ENCODE data around the gene CNTD1.

Gene CNTD1

GRCh38 chr17:42774066-42774745 lies 24.5 kb upstream of the CNTD1 start:
- Histone ChIP-seq H3K4me1 (ENCODE audit: insufficient read depth, poor library complexity, severe bottlenecking) (peaks cover 9% of the 10 kb centered on the region), H3K4me3 (ENCODE audit: severe bottlenecking) (peak overlapping the region; percentile 82), H3K27me3 (ENCODE audit: insufficient read depth, poor library complexity, severe bottlenecking) (no peaks in the 10 kb centered on the region), H3K27ac (ENCODE audit: poor library complexity, severe bottlenecking) (peak overlapping the region; percentile 87), H3K36me3 (ENCODE audit: low read depth) (peaks cover 46% of the 10 kb centered on the region), H3K9me3 (ENCODE audit: severe bottlenecking) (no peaks in the 10 kb centered on the region)
- TF ChIP-seq, protein P1, sequence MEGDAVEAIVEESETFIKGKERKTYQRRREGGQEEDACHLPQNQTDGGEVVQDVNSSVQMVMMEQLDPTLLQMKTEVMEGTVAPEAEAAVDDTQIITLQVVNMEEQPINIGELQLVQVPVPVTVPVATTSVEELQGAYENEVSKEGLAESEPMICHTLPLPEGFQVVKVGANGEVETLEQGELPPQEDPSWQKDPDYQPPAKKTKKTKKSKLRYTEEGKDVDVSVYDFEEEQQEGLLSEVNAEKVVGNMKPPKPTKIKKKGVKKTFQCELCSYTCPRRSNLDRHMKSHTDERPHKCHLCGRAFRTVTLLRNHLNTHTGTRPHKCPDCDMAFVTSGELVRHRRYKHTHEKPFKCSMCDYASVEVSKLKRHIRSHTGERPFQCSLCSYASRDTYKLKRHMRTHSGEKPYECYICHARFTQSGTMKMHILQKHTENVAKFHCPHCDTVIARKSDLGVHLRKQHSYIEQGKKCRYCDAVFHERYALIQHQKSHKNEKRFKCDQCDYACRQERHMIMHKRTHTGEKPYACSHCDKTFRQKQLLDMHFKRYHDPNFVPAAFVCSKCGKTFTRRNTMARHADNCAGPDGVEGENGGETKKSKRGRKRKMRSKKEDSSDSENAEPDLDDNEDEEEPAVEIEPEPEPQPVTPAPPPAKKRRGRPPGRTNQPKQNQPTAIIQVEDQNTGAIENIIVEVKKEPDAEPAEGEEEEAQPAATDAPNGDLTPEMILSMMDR (IDR thresholded peaks at IDR 0.05; ENCODE audit: poor library complexity, severe bottlenecking): no peak
- peak; percentile 43; the same call in 1 of the 3 replicates for ATAC-seq (ENCODE audit: low read depth)
- DNase-seq (ENCODE audit: low spot score): no peak

DNA sequence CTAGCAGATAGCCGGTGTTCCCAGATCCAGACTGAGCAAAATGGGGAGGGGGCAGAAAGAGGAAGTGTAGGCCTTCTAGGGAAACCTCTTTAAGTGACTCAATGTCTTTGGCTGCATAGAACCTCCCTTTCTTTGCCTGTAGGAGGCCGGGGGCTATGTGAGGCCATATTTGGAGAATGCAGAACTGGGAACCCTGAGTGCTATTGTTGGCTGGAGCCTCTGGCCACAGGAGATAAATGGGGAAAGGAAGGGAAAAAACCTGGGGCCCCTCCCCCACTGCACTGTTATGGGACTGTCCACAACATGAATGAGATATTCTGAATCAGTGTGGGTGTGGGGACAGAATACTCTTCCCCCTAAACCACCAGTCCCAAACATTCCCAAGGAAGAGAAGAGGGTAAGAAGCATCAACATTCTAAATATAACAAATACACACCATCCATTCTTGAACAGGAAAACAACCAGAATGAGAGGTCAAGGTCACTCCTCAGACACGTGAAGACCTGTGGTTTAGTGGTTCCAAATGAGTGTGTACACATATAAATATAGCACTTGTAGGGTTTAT lies 23.0 kb upstream of the CNTD1 start:
- Histone ChIP-seq H3K4me1 (ENCODE audit: insufficient read depth, poor library complexity, severe bottlenecking) (peaks cover 9% of the 10 kb centered on the region), H3K27me3 (ENCODE audit: insufficient read depth, poor library complexity, severe bottlenecking) (no peaks in the 10 kb centered on the region), H3K36me3 (ENCODE audit: low read depth) (peaks cover 52% of the 10 kb centered on the region), H3K27ac (ENCODE audit: poor library complexity, severe bottlenecking) (peak overlapping the region; percentile 87), H3K4me3 (ENCODE audit: severe bottlenecking) (no peak overlapping the region), H3K9me3 (ENCODE audit: severe bottlenecking) (no peaks in the 10 kb centered on the region)
- DNase-seq (ENCODE audit: low spot score): no peak
- no peak for ATAC-seq (ENCODE audit: low read depth)
- TF ChIP-seq, protein P1 (IDR thresholded peaks at IDR 0.05; ENCODE audit: poor library complexity, severe bottlenecking): no peak

DNA sequence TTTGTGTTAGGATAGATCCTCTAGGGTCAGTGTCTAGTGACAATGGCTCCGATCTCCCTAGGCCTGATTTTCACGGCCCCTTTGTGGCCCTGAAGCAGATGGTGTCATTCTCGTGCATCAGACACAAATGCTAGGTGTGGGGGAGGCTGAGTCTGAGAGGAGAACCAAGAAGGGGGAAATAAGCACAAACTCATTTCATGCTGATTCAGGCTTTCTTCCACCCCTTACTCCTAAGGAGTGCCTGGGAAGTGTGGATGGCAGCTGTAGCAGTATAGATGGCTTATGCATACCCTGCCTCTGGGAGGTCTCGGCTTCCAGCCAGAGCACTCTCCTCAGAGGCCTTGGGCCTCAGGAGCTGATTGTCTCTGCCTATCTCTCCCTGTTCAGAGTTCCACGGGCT lies 20.1 kb upstream of the CNTD1 start:
- Histone ChIP-seq H3K27ac (ENCODE audit: poor library complexity, severe bottlenecking) (peak overlapping the region; percentile 8), H3K36me3 (ENCODE audit: low read depth) (peaks cover 52% of the 10 kb centered on the region), H3K4me1 (ENCODE audit: insufficient read depth, poor library complexity, severe bottlenecking) (peaks cover 15% of the 10 kb centered on the region), H3K4me3 (ENCODE audit: severe bottlenecking) (no peak overlapping the region), H3K9me3 (ENCODE audit: severe bottlenecking) (no peaks in the 10 kb centered on the region), H3K27me3 (ENCODE audit: insufficient read depth, poor library complexity, severe bottlenecking) (no peaks in the 10 kb centered on the region)
- TF ChIP-seq, protein P1 (IDR thresholded peaks at IDR 0.05; ENCODE audit: poor library complexity, severe bottlenecking): no peak
- no peak for ATAC-seq (ENCODE audit: low read depth)
- no peak for DNase-seq (ENCODE audit: low spot score)

DNA sequence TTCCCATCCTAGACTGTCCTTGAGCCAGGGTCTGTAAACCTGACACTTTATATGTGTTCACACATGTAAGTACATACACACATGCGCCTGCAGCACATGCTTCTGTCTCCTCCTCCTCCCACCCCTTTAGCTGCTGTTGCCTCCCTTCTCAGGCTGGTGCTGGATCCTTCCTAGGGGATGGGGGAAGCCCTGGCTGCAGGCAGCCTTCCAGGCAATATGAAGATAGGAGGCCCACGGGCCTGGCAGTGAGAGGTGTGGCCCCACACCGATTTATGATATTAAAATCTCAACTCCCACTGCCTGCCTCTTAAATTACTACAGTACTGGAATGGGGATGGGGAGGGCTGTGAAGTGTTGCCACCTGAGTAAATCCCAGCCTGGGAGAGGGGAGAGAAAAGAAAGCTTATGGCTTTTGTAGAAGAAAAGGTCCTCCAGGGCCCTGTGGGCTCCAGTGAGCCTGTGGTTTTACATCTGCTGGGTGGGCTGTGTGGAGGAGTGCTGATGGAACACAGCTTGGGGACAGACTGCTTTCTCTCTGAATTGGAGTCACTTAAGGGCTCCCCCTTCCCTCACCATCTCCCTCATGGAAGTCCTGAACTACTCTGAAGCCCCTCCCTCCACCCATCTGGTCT lies 19.2 kb upstream of the CNTD1 start:
- H3K27me3 ChIP-seq (ENCODE audit: insufficient read depth, poor library complexity, severe bottlenecking): no peaks in the 10 kb centered on the region
- peaks cover 17% of the 10 kb centered on the region for H3K4me1 ChIP-seq (ENCODE audit: insufficient read depth, poor library complexity, severe bottlenecking)
- peak overlapping the region; percentile 8 for H3K27ac ChIP-seq (ENCODE audit: poor library complexity, severe bottlenecking)
- peaks cover 48% of the 10 kb centered on the region for H3K36me3 ChIP-seq (ENCODE audit: low read depth)
- H3K4me3 ChIP-seq (ENCODE audit: severe bottlenecking): no peak overlapping the region
- TF ChIP-seq, protein P1 (IDR thresholded peaks at IDR 0.05; ENCODE audit: poor library complexity, severe bottlenecking): no peak
- no peaks in the 10 kb centered on the region for H3K9me3 ChIP-seq (ENCODE audit: severe bottlenecking)
- no peak for ATAC-seq (ENCODE audit: low read depth)
- DNase-seq (ENCODE audit: low spot score): no peak
